ENCODE data around the gene RBBP5.

RBBP5 gene

GRCh38 chr1:205147191-205147835 lies 25.5 kb upstream of the RBBP5 start:
- in situ Hi-C loops (cut with HindIII; ENCODE audit: low pct_unique_long_range_greater_than_20kb, low sequenced_read_pairs), result no loop called here
- DNase-seq (ENCODE audit: low read depth in 1 of 2, low spot score in 1 of 2), result no peak
- TF ChIP-seq JUND (IDR thresholded peaks at IDR 0.05; ENCODE audit: low read depth), result no peak

GRCh38 chr1:205144751-205145150 lies 23.0 kb upstream of the RBBP5 start:
- peak; percentile 14 to 26 for DNase-seq (ENCODE audit: low read depth in 1 of 2, low spot score in 1 of 2)
- in situ Hi-C loops (cut with HindIII; ENCODE audit: low pct_unique_long_range_greater_than_20kb, low sequenced_read_pairs), result no loop called here
- no peak for TF ChIP-seq JUND (IDR thresholded peaks at IDR 0.05; ENCODE audit: low read depth)

GRCh38 chr1:205144046-205144720 lies 22.4 kb upstream of the RBBP5 start:
- in situ Hi-C loops (cut with HindIII; ENCODE audit: low pct_unique_long_range_greater_than_20kb, low sequenced_read_pairs), result no loop called here

GRCh38 chr1:205142102-205142469 lies 20.3 kb upstream of the RBBP5 start:
- in situ Hi-C loops (cut with HindIII; ENCODE audit: low pct_unique_long_range_greater_than_20kb, low sequenced_read_pairs), result no loop called here
- TF ChIP-seq JUND (IDR thresholded peaks at IDR 0.05; ENCODE audit: low read depth), result no peak
- no peak for DNase-seq (ENCODE audit: low read depth in 1 of 2, low spot score in 1 of 2)

More at GRCh38 chr1:205144046-205144720, 22.4 kb upstream of the RBBP5 start:
- no peak for TF ChIP-seq JUND (IDR thresholded peaks at IDR 0.05; ENCODE audit: low read depth)
- no peak for DNase-seq (ENCODE audit: low read depth in 1 of 2, low spot score in 1 of 2)

- DNase-seq (ENCODE audit: low read depth in 1 of 2, low spot score in 1 of 2), result peak; percentile 65 to 88
- no peak for TF ChIP-seq JUND (IDR thresholded peaks at IDR 0.05; ENCODE audit: low read depth)
Measured at GRCh38 chr1:205141236-205142101, 19.7 kb upstream of the RBBP5 start.

GRCh38 chr1:205140113-205140512 lies 18.3 kb upstream of the RBBP5 start:
- DNase-seq (ENCODE audit: low read depth in 1 of 2, low spot score in 1 of 2), result no peak
- in situ Hi-C loops (cut with HindIII; ENCODE audit: low pct_unique_long_range_greater_than_20kb, low sequenced_read_pairs), result no loop called here
- TF ChIP-seq JUND (IDR thresholded peaks at IDR 0.05; ENCODE audit: low read depth), result no peak

More at GRCh38 chr1:205141236-205142101, 19.7 kb upstream of the RBBP5 start:
- in situ Hi-C loops (cut with HindIII; ENCODE audit: low pct_unique_long_range_greater_than_20kb, low sequenced_read_pairs), result no loop called here

GRCh38 chr1:205137901-205138300 lies 16.1 kb upstream of the RBBP5 start:
- in situ Hi-C loops (cut with HindIII; ENCODE audit: low pct_unique_long_range_greater_than_20kb, low sequenced_read_pairs), result no loop called here
- no peak for TF ChIP-seq JUND (IDR thresholded peaks at IDR 0.05; ENCODE audit: low read depth)
- no peak for DNase-seq (ENCODE audit: low read depth in 1 of 2, low spot score in 1 of 2)

GRCh38 chr1:205133287-205133686 lies 11.5 kb upstream of the RBBP5 start:
- no peak for TF ChIP-seq JUND (IDR thresholded peaks at IDR 0.05; ENCODE audit: low read depth)
- DNase-seq (ENCODE audit: low read depth in 1 of 2, low spot score in 1 of 2), result no peak
- in situ Hi-C loops (cut with HindIII; ENCODE audit: low pct_unique_long_range_greater_than_20kb, low sequenced_read_pairs), result no loop called here

GRCh38 chr1:205129447-205130029 lies 7.8 kb upstream of the RBBP5 start:
- no peak for TF ChIP-seq JUND (IDR thresholded peaks at IDR 0.05; ENCODE audit: low read depth)
- in situ Hi-C loops (cut with HindIII; ENCODE audit: low pct_unique_long_range_greater_than_20kb, low sequenced_read_pairs), result no loop called here

GRCh38 chr1:205128050-205128449 lies 6.3 kb upstream of the RBBP5 start:
- no peak for DNase-seq (ENCODE audit: low read depth in 1 of 2, low spot score in 1 of 2)
- TF ChIP-seq JUND (IDR thresholded peaks at IDR 0.05; ENCODE audit: low read depth), result no peak
- in situ Hi-C loops (cut with HindIII; ENCODE audit: low pct_unique_long_range_greater_than_20kb, low sequenced_read_pairs), result no loop called here

More at GRCh38 chr1:205129447-205130029, 7.8 kb upstream of the RBBP5 start:
- DNase-seq (ENCODE audit: low read depth in 1 of 2, low spot score in 1 of 2), result no peak

- no peak for DNase-seq (ENCODE audit: low read depth in 1 of 2, low spot score in 1 of 2)
- TF ChIP-seq JUND (IDR thresholded peaks at IDR 0.05; ENCODE audit: low read depth), result no peak
- in situ Hi-C loops (cut with HindIII; ENCODE audit: low pct_unique_long_range_greater_than_20kb, low sequenced_read_pairs), result no loop called here
Measured at GRCh38 chr1:205127646-205128045, 5.9 kb upstream of the RBBP5 start.

GRCh38 chr1:205124726-205125125 lies 2.9 kb upstream of the RBBP5 start:
- DNase-seq (ENCODE audit: low read depth in 1 of 2, low spot score in 1 of 2), result no peak
- in situ Hi-C loops (cut with HindIII; ENCODE audit: low pct_unique_long_range_greater_than_20kb, low sequenced_read_pairs), result no loop called here
- TF ChIP-seq JUND (IDR thresholded peaks at IDR 0.05; ENCODE audit: low read depth), result no peak
